GM12878 (cell line): ENCODE measurements around the gene MARS1. TPM values are rescaled to one million over a fixed set of nuclear protein-coding genes. Genes with fewer than 3 reads are reported as not detected.
A peak's percentile ranks its signal among the peaks of the same experiment; 100 is the strongest.

Experiments used
- ATAC-seq: fragments of 200-7000 bp; cut with Tn5 transposase; 3 replicates; pipeline ENCODE4 v1.9.1; 2020; ENCODE audit warnings: mild to moderate bottlenecking, moderate library complexity
- BruUV-seq: library from RNA; stranded (reverse); fragments of 400-500 nt; replicated peaks from 2 replicates; lab custom pipeline; 2021; lab: Mats Ljungman, UMichigan
- CTCF ChIA-PET: fragments of 300-600 bp; sonication (Branson Sonifier 250); formaldehyde crosslinking; extraction: SDS; loops from one replicate; lab custom pipeline; 2021; ENCODE audit warnings: inconsistent platforms; lab: Yijun Ruan, JAX
- POLR2A ChIA-PET: fragments of 350-600 bp; formaldehyde crosslinking; extraction: SDS; loops from one replicate; lab custom pipeline; 2021; ENCODE audit warnings: inconsistent platforms; lab: Charles Lee
- RAD21 ChIA-PET: fragments of 300-600 bp; sonication (Branson Sonifier 250); formaldehyde crosslinking; loops from one replicate; lab custom pipeline; 2023; ENCODE audit warnings: antibody characterized with exemption; ENCODE audit not compliant: unreplicated experiment; lab: Charles Lee
- SMC1A ChIA-PET: fragments of 300-600 bp; sonication (Branson Sonifier 250); formaldehyde crosslinking; loops from one replicate; lab custom pipeline; 2023; ENCODE audit not compliant: unreplicated experiment, uncharacterized antibody; lab: Charles Lee
- DNase-seq: peaks from one replicate; pipeline ENCODE4 v3.0.0-alpha.2; 2011; ENCODE audit warnings: low read depth, low spot score
- FAIRE-seq: peaks from 3 replicates; lab custom pipeline; 2011; peaks lifted over from hg19 to GRCh38; lab: Jason Lieb, UNC
- H2AFZ ChIP-seq: 2 replicates; pipeline ENCODE4 v1.6.0; 2011; ENCODE audit warnings: low read depth, low read length, control low read depth; ENCODE audit not compliant: control insufficient read depth
- H3K27ac ChIP-seq: 2 replicates; pipeline ENCODE4 v1.5.1; 2011; ENCODE audit warnings: control low read depth; ENCODE audit not compliant: control insufficient read depth, insufficient read depth
- H3K27me3 ChIP-seq, 2 experiments: replicated peaks in 1 of 2; 2 replicates each; pipeline versions ENCODE4 v1.6.0 to v1.6.1; 2011; ENCODE audit warnings: low read length in 1 of 2; ENCODE audit not compliant: control insufficient read depth in 2 of 2, insufficient read depth in 2 of 2
- H3K36me3 ChIP-seq, 2 experiments: 2 replicates each; pipeline ENCODE4 v1.5.1; 2011; ENCODE audit warnings: low read length in 1 of 2; ENCODE audit not compliant: control insufficient read depth in 2 of 2, insufficient read depth in 2 of 2
- H3K4me1 ChIP-seq: 2 replicates; pipeline ENCODE4 v1.6.1; 2011; ENCODE audit warnings: mild to moderate bottlenecking, low read length, moderate library complexity, mixed read lengths; ENCODE audit not compliant: control insufficient read depth, insufficient read depth
- H3K4me2 ChIP-seq: 2 replicates; pipeline ENCODE4 v1.6.0; 2011; ENCODE audit warnings: control low read depth; ENCODE audit not compliant: control insufficient read depth, insufficient read depth
- H3K4me3 ChIP-seq: fragments of 200-600 bp; sonication (generic); 2 replicates; pipeline ENCODE4 v1.5.1; 2016
- H3K79me2 ChIP-seq: 2 replicates; pipeline ENCODE4 v1.6.0; 2011; ENCODE audit warnings: low read length; ENCODE audit not compliant: control insufficient read depth, insufficient read depth
- H3K9ac ChIP-seq: 2 replicates; pipeline ENCODE4 v1.8.0; 2011; ENCODE audit warnings: low read length, control low read depth, mixed read lengths; ENCODE audit not compliant: control insufficient read depth, insufficient read depth
- H3K9me3 ChIP-seq: replicated peaks from 3 replicates; pipeline ENCODE4 v1.5.1; 2011; ENCODE audit warnings: mild to moderate bottlenecking, low read length; ENCODE audit not compliant: control insufficient read depth, insufficient read depth
- H4K20me1 ChIP-seq: 2 replicates; pipeline ENCODE4 v1.6.0; 2011; ENCODE audit not compliant: control insufficient read depth, insufficient read depth
- BCL3 ChIP-seq: IDR thresholded peaks from 2 replicates; pipeline ENCODE4 v1.6.1; 2011; ENCODE audit warnings: borderline replicate concordance, low read depth, mild to moderate bottlenecking, moderate library complexity, low read length; ENCODE audit not compliant: insufficient read depth, poor library complexity, severe bottlenecking
- E4F1 ChIP-seq: fragments of 450-650 bp; IDR thresholded peaks from 2 replicates; pipeline ENCODE4 v1.6.1; 2018; ENCODE audit warnings: borderline replicate concordance, mild to moderate bottlenecking; ENCODE audit not compliant: partially characterized antibody
- LARP7 ChIP-seq: fragments of 450-650 bp; IDR thresholded peaks from 2 replicates; pipeline ENCODE4 v1.6.1; 2017; ENCODE audit warnings: mild to moderate bottlenecking
- MEF2B ChIP-seq: fragments of 450-650 bp; IDR thresholded peaks from 2 replicates; pipeline ENCODE4 v1.6.1; 2018; ENCODE audit warnings: mild to moderate bottlenecking, moderate library complexity; ENCODE audit not compliant: partially characterized antibody, poor library complexity, severe bottlenecking
- MLLT1 ChIP-seq: fragments of 450-650 bp; IDR thresholded peaks from 2 replicates; pipeline ENCODE4 v1.6.1; 2016; ENCODE audit warnings: mild to moderate bottlenecking
- STAT3 ChIP-seq: IDR thresholded peaks from 2 replicates; pipeline ENCODE4 v1.6.1; 2011; ENCODE audit warnings: low read depth, low read length, improper control_type of control experiment
- WGBS: methylation state at CpG from one replicate; pipeline ENCODE4 v1.1.6; 2016; ENCODE audit warnings: low lambda C conversion rate; ENCODE audit not compliant: insufficient replicate concordance, insufficient coverage; ENCODE audit errors: missing lambda C conversion rate; 5-methylcytosine and 5-hydroxymethylcytosine counted together
- in situ Hi-C: fragments of 300-500 bp; cut with MboI; formaldehyde crosslinking; loops from 9 replicates; pipeline ENCODE4 v1.14.3; 2018; ENCODE audit warnings: mixed read lengths
- intact Hi-C: fragments of 100-400 bp; cut with micrococcal nuclease; formaldehyde crosslinking; loops from one replicate; pipeline ENCODE4 v1.14.2; 2022; ENCODE audit not compliant: unreplicated experiment
- polyA plus RNA-seq, 11 experiments: library from polyadenylated mRNA; depleted of rRNA in 4 of 11; unstranded in 6 of 11; stranded (reverse) in 5 of 11; fragments of >200 nt; fragmentation: Nextera tagmentation in 4 of 11; fragmentation: Illumina TruSeq in 1 of 11; extraction: Ambion mirVana in 4 of 11; extraction: Trizol in 1 of 11; gene quantifications; 1 replicate in 1 of 11; 2 replicates in 10 of 11; pipeline versions ENCODE4 v1.2.1 to v1.2.3, GENCODE V29; 2011 to 2016; ENCODE audit warnings: inconsistent platforms in 2 of 11, missing spikeins in 2 of 11, low read depth in 1 of 11
- total RNA-seq, 4 experiments: library from RNA; depleted of rRNA in 3 of 4; stranded (reverse); fragments of >200 nt in 3 of 4; fragmentation: Illumina TruSeq in 1 of 4; extraction: Trizol in 1 of 4; gene quantifications; 2 replicates each; pipeline versions ENCODE4 v1.2.1 to v1.2.3, GENCODE V29; 2013 to 2021

MARS1 gene
- total and polyA plus RNA-seq, 10 of the 15 experiments (the other 5 are each of a cell fraction or from before 2014, with no cell fraction given), result 72.3 to 270 (median 153) TPM

- RAD21 ChIA-PET, result interaction anchor here (0.5 to 2.1 kb wide), 11 partner anchors 9 to 280 kb away, joined by 3 to 11 read pairs (median 3); partner anchors contain the start of genes DCTN2 and GLI1
- CTCF ChIA-PET, result interaction anchor here (0.6 to 2.6 kb wide), 13 partner anchors 8 to 767 kb away, joined by 3 to 16 read pairs (median 4); partner anchors contain the start of genes B4GALNT1 and GLI1
- Histone ChIP-seq H3K9ac (peak overlapping the region; percentile 86), H3K36me3 (peaks cover 13 to 17% of the 10 kb centered on the region in 2 experiments), H4K20me1 (no peaks in the 10 kb centered on the region), H3K4me1 (peaks cover 29% of the 10 kb centered on the region), H3K79me2 (peaks cover 36% of the 10 kb centered on the region), H3K27ac (peak overlapping the region; percentile 87), H3K9me3 (no peaks in the 10 kb centered on the region), H3K4me3 (peak overlapping the region; percentile 99), H2AFZ (no peak overlapping the region), H3K4me2 (peak overlapping the region; percentile 96), H3K27me3 (no peaks in the 10 kb centered on the region)
- no peak for TF ChIP-seq E4F1
- 0 out of 2 replicates have a peak, but pooled peaks have one; percentile 25 for TF ChIP-seq LARP7
- TF ChIP-seq MEF2B, result peak; percentile 81
- peak; percentile 78 for TF ChIP-seq MLLT1
- no peak for TF ChIP-seq STAT3
- peak; percentile 18 for TF ChIP-seq BCL3
- POLR2A ChIA-PET, result interaction anchor here (0.5 to 2.2 kb wide), 8 partner anchors 22 to 834 kb away, joined by 3 to 11 read pairs (median 4); partner anchors contain the start of genes DCTN2 and MARS1
- in situ Hi-C loops, result no loop called here
- SMC1A ChIA-PET, result interaction anchor here (0.6 to 1.9 kb wide), 7 partner anchors 9 to 111 kb away, joined by 3 to 9 read pairs (median 3); partner anchors contain the start of gene INHBE
- ATAC-seq (no peak), DNase-seq (no peak), FAIRE-seq (peak; percentile 81)
- BruUV-seq, result no TSS peak
- 50% methylated on average over 14 of the region's 14 CpGs for WGBS
- intact Hi-C loops, result loop anchor here (2.0 to 5.0 kb wide), 3 partner anchors 23 to 62 kb away; partner anchors contain the start of genes ARHGAP9 and DCTN2
Measured at GRCh38 chr12:57523706-57524614, 36.1 kb downstream of the MARS1 start.
